ENCODE data around the gene FAM53B.

DNA sequence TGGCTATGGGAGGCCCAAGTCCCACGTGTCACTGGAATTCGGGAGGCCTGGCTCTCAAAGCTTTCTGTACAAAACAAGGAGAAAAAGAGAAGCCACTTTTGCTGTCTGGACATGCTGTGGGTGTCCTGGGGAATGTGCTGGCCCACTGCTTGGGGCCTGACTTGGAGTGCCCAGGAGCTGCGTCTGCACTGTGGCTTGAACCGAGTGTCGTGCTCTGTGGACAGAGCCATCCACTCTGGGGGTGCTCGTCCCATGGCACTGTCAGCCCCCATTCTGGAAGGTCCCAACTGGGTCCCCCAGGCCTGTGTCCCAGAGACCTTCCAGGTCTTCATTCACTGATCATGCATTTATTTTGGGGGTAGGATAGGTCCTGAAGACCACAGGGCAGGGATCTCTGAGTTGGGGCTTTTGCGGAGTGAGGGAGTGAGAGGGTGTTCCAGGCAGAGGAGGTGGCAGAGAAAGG lies 144.6 kb downstream of the FAM53B start:
- TF ChIP-seq GATA3 (IDR thresholded peaks at IDR 0.05; ENCODE audit: low read depth, low read length) (no peak), GATA2 (IDR thresholded peaks at IDR 0.05; ENCODE audit: low read depth, low read length) (no peak)

Measured in SH-SY5Y (cell line).